Omental fat pad (tissue), 4 donors: ENCODE measurements around the gene CS. TPM values are rescaled to one million over a fixed set of nuclear protein-coding genes. Genes with fewer than 3 reads are reported as not detected.

ENCODE experiments used
- ATAC-seq: fragments of 150-250 bp; one replicate; pipeline ENCODE4 v1.9.1; 2016; ENCODE audit warnings: mild to moderate bottlenecking, moderate library complexity; ENCODE audit not compliant: low FRiP score
- DNase-seq: peaks from one replicate; pipeline ENCODE4 v3.0.0-alpha.2; 2019; ENCODE audit warnings: low spot score
- total RNA-seq, 4 donors: library from RNA; depleted of rRNA; stranded (reverse); fragments of >200 nt; gene quantifications; one replicate each; pipeline ENCODE4 v1.1.0, GENCODE V29; 2016
- TF ChIP-seq, protein P1 (sequence below), 3 donors: fragments of 450-650 bp; IDR thresholded peaks; one replicate each; pipeline ENCODE4 v1.5.1; 2016 to 2017; ENCODE audit warnings: antibody characterized with exemption in 3 of 3, mild to moderate bottlenecking in 3 of 3, moderate library complexity in 2 of 3

Gene CS
- total RNA-seq, 4 donors from 2014 or later: 143 to 210 (median 194) TPM

DNA sequence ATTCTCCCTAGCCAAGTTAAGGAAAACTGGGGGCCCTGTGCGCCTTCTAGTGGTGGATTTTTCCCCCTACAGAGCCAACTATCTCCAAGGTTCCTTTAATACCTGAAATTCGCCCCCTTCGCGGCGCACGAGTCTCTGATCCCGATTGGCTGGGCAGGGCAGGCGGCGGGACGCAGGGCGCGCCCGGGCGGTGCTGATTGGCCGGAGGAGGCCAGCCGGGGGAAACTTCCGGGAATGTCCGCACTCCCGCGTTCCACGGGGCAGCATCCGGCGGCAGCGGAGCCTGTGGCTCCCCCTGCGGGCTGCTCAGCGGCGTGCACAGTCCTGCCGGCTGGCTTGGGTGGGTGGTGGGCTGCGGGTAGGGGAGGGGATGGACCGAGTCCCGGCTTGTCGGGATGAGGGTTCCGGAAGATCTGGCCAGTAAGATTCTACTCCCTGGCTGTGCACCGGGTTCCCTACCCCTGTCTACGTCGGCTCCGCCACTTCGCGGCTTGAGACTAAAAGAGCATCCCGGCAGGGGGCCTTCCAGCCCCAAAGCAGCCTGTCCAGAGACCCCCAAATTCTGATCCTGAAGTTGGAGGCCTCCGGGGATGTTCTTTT is 75.9 kb downstream of the CS start, which contains the start of gene NABP2:
TSS of gene NABP2 (plus strand) at position 241 of the 600 bp plus-strand sequence. CDS start 515 bp downstream, outside the sequence.
- peak; percentile 91 for DNase-seq
- TF ChIP-seq, protein P1, sequence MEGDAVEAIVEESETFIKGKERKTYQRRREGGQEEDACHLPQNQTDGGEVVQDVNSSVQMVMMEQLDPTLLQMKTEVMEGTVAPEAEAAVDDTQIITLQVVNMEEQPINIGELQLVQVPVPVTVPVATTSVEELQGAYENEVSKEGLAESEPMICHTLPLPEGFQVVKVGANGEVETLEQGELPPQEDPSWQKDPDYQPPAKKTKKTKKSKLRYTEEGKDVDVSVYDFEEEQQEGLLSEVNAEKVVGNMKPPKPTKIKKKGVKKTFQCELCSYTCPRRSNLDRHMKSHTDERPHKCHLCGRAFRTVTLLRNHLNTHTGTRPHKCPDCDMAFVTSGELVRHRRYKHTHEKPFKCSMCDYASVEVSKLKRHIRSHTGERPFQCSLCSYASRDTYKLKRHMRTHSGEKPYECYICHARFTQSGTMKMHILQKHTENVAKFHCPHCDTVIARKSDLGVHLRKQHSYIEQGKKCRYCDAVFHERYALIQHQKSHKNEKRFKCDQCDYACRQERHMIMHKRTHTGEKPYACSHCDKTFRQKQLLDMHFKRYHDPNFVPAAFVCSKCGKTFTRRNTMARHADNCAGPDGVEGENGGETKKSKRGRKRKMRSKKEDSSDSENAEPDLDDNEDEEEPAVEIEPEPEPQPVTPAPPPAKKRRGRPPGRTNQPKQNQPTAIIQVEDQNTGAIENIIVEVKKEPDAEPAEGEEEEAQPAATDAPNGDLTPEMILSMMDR (IDR thresholded peaks at IDR 0.05): peak in 2 of 3 donors; percentile 47 to 92

DNA sequence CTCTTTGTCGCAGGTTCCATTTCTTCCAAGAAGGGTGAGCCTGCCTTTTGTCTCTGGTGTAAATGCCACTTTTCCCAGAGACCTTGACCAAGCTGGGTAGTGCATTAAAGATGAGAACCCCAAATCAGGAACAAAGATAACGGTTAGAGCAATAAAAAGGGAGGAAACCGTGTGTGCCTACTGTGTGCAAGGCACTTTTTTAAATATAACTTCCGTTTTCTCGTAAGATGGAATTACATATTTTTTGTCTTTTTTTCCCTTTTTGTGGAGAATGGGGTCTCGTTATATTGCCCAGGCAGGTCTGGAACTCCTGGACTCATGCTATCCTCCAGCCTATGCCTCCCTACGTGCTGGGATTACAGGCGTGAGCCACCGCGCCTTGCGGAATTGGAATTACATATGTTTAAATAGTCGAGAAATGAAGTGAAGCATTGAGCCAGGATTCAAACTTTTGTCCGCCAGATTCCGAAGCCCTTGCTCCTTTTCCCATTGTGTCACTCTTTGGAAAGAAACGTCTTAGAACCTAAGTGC is 76.5 kb downstream of the CS start:
- TF ChIP-seq, protein P1 (IDR thresholded peaks at IDR 0.05): no peak
- no peak for ATAC-seq
- DNase-seq: no peak

More for the DNA sequence above, 75.9 kb downstream of the CS start, which contains the start of gene NABP2:
- peak; percentile 91 for ATAC-seq

DNA sequence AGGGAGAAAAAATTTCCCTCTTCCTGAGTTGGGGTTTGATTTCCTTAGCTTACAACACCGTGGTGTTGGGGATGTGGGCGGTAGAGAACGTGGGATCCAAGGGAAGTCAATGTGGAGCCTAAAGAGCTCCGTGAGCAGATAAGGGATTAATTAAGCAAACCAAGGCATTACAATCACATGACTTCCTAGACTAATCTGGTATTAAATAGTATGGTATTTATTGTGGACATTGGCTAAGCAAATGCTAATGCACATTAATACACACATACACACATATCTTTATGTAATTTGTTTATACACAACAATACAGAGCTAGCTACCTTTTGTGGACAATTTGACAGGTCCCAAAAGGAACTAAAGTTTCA is 77.6 kb downstream of the CS start:
- ATAC-seq (no peak), DNase-seq (no peak)
- TF ChIP-seq, protein P1 (IDR thresholded peaks at IDR 0.05): no peak

DNA sequence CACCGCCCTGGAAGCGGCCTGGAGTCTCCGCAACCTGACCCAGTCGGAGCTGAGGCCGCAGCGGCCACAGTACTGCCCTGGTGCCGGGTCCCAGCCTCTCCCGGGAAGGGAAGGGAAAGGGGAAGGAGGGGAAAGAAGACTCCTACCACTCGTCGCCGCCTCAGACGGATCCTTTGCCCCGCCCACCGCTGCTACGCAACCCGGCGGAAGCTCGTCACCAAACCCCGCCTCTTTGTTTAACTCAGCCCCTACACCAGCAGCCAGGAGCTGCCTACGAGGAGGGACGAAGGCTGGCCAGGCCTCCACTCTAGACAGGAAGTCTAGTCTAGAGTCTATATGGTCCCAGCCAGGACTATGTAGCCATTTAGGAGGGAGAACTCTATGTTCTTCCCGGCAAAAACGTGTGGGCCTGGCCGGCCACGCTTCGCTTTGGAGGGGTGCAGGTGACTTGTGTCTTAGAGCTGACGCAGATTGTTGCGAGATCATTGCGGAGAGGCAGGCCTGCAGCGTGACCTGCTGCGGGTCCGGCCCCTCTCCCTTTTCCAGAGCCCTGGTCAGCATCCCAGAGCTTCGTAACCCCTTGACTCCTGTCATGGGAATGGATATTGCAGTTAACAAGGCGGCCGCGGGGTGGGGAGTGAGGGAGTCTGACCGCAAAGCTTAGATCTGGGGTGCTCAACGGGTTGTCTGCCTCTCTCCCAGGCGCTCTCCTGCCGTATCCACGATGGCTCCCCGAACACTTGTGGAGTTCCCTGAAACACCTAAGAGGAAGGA is 78.2 kb downstream of the CS start, which contains the start of gene RNF41:
TSS of gene RNF41 (minus strand) at position 166 of the 774 bp plus-strand sequence. CDS start 7,875 bp downstream, outside the sequence.
- DNase-seq: peak; percentile 95
- TF ChIP-seq, protein P1 (IDR thresholded peaks at IDR 0.05): no peak
- ATAC-seq: peak; percentile 85

Other genes starting within 250 kb of the CS start
- gene ERBB3, start 220.2 kb downstream of the CS start, total RNA-seq: 1 to 10 TPM; 2.9 to 8.3 (median 7.6) TPM
- gene PA2G4, start 195.8 kb downstream of the CS start, total RNA-seq: 100 to 1,000 TPM in 3 of 4 donors, 10 to 100 TPM in 1; 90.2 to 232 (median 119) TPM
- 1,000 to 10,000 TPM; 2,553 to 3,094 (median 2,929) TPM for gene RPL41, start 183.7 kb downstream of the CS start, total RNA-seq
- gene ZC3H10, start 182.1 kb downstream of the CS start, total RNA-seq: 1 to 10 TPM; 3.5 to 5.5 (median 4.9) TPM
- 100 to 1,000 TPM; 129 to 447 (median 345) TPM for gene ESYT1, start 172.1 kb downstream of the CS start, total RNA-seq
- gene MYL6B, start 147.7 kb downstream of the CS start, total RNA-seq: 10 to 100 TPM; 25.8 to 42.4 (median 31.8) TPM
- gene MYL6, start 142.0 kb downstream of the CS start, total RNA-seq: 1,000 to 10,000 TPM; 2,379 to 4,265 (median 3,293) TPM
- 100 to 1,000 TPM in 1 of 4 donors, 10 to 100 TPM in 3; 65.5 to 101 (median 82.1) TPM for gene SMARCC2, start 110.8 kb downstream of the CS start, total RNA-seq
- gene RNF41, start 78.4 kb downstream of the CS start, total RNA-seq: 100 to 1,000 TPM in 1 of 4 donors, 10 to 100 TPM in 3; 50.0 to 128 (median 76.2) TPM
- gene NABP2, start 76.0 kb downstream of the CS start, total RNA-seq: 10 to 100 TPM; 13.2 to 24.3 (median 17.2) TPM
- not detected for gene SLC39A5, start 70.3 kb downstream of the CS start, total RNA-seq
- gene ANKRD52, start 41.9 kb downstream of the CS start, total RNA-seq: 10 to 100 TPM; 13.6 to 19.2 (median 16.8) TPM
- 10 to 100 TPM in 3 of 4 donors, 1 to 10 TPM in 1; 9.0 to 18.1 (median 13.5) TPM for gene COQ10A, start 33.4 kb downstream of the CS start, total RNA-seq
- gene CNPY2, start 15.7 kb upstream of the CS start, total RNA-seq: 10 to 100 TPM; 60.4 to 77.8 (median 69.7) TPM
- 10 to 100 TPM; 17.3 to 57.8 (median 40.7) TPM for gene PAN2, start 33.7 kb upstream of the CS start, total RNA-seq
- 1 to 10 TPM in 1 of 4 donors, not detected in 3; 2.2 TPM for gene IL23A, start 38.6 kb upstream of the CS start, total RNA-seq
- gene STAT2, start 59.8 kb upstream of the CS start, total RNA-seq: 100 to 1,000 TPM; 137 to 256 (median 177) TPM
- not detected for gene APOF, start 62.5 kb upstream of the CS start, total RNA-seq
- gene TIMELESS, start 149.1 kb upstream of the CS start, total RNA-seq: 1 to 10 TPM; 3.2 to 6.8 (median 4.3) TPM
- gene MIP, start 154.3 kb upstream of the CS start, total RNA-seq: not detected
- 1 to 10 TPM; 2.3 to 4.7 (median 2.9) TPM for gene SPRYD4, start 168.2 kb upstream of the CS start, total RNA-seq
- 1 to 10 TPM in 2 of 4 donors, under 1 TPM in 1, not detected in 1; 0.88 to 2.6 (median 1.7) TPM for gene GLS2, start 187.8 kb upstream of the CS start, total RNA-seq
- gene RBMS2, start 221.5 kb upstream of the CS start, total RNA-seq: 10 to 100 TPM; 22.2 to 63.8 (median 30.6) TPM